Upper lobe of left lung (tissue), 6 donors: ENCODE data around the gene CYB5R2. TPM values are rescaled to one million over a fixed set of nuclear protein-coding genes. Genes with fewer than 3 reads are reported as not detected.

ENCODE experiments used
- ATAC-seq, 2 donors: fragments of 200-7000 bp; cut with Tn5 transposase; one replicate each; pipeline ENCODE4 v1.9.1; 2022; ENCODE audit warnings: mild to moderate bottlenecking in 2 of 2, moderate library complexity in 2 of 2; ENCODE audit not compliant: low FRiP score in 2 of 2
- DNase-seq, 2 donors: peaks; one replicate each; pipeline ENCODE4 v3.0.0-alpha.2; 2019 to 2020
- H3K27ac ChIP-seq, 4 donors: fragments of 200-600 bp; sonication (generic); one replicate each; pipeline ENCODE4 v1.5.1; 2016 to 2019
- H3K27me3 ChIP-seq, 4 donors: fragments of 200-600 bp; sonication (generic); one replicate each; pipeline ENCODE4 v1.5.1; 2017 to 2019
- H3K36me3 ChIP-seq, 4 donors: fragments of 200-600 bp; sonication (generic); one replicate each; pipeline ENCODE4 v1.5.1; 2016 to 2019
- H3K4me1 ChIP-seq, 4 donors: fragments of 200-600 bp; sonication (generic); one replicate each; pipeline ENCODE4 v1.5.1; 2018 to 2019
- H3K4me3 ChIP-seq, 4 donors: fragments of 200-600 bp; sonication (generic); one replicate each; pipeline ENCODE4 v1.5.1; 2017 to 2019; ENCODE audit warnings: mild to moderate bottlenecking in 2 of 4, moderate library complexity in 1 of 4
- H3K9me3 ChIP-seq, 4 donors: fragments of 200-600 bp; sonication (generic); one replicate each; pipeline ENCODE4 v1.5.1; 2018 to 2019
- CTCF ChIP-seq, 6 experiments: fragments of 450-650 bp in 4 of 6; fragments of 200-600 bp in 2 of 6; sonication (generic) in 2 of 6; IDR thresholded peaks; one replicate each; pipeline ENCODE4 v1.5.1; 2016 to 2019; ENCODE audit warnings: antibody characterized with exemption in 6 of 6
- EP300 ChIP-seq, 4 donors: sonication (generic); formaldehyde crosslinking; IDR thresholded peaks; one replicate each; pipeline ENCODE4 v1.5.1; 2017; ENCODE audit warnings: antibody characterized with exemption in 4 of 4, control low read depth in 2 of 4
- POLR2A ChIP-seq, 4 donors: fragments of 450-650 bp; IDR thresholded peaks; one replicate each; pipeline ENCODE4 v1.5.1; 2016 to 2017; ENCODE audit warnings: antibody characterized with exemption in 4 of 4, mild to moderate bottlenecking in 2 of 4
- POLR2AphosphoS5 ChIP-seq, 2 donors: sonication (generic); formaldehyde crosslinking; IDR thresholded peaks; one replicate each; pipeline ENCODE4 v1.5.1; 2017; ENCODE audit warnings: antibody characterized with exemption in 2 of 2
- WGBS, 2 donors: methylation state at CpG; one replicate each; pipeline ENCODE4 v1.1.5; 2017 to 2018; 5-methylcytosine and 5-hydroxymethylcytosine counted together
- total RNA-seq, 6 donors: library from RNA; depleted of rRNA in 4 of 6; stranded (reverse); fragments of >200 nt in 4 of 6; gene quantifications; one replicate each; pipeline versions ENCODE4 v1.1.0 to v1.2.1, GENCODE V29; 2016 to 2021
- donor health status: DM: no; HTN: no; CAD: no; lungs with moderate emphysema.
- donor health status: DM: no; HTN: yes; CAD: no; lungs with severe emphysema.

CYB5R2 gene
- total RNA-seq = 10 to 100 TPM in 4 of 6 donors, 1 to 10 TPM in 2; 8.3 to 58.7 (median 10.6) TPM

- Histone ChIP-seq H3K27ac (peak within 1 kb of the TSS; percentile 54 to 69 (median 62)), H3K4me3 (peak within 1 kb of the TSS; percentile 33 to 63 (median 54)), H3K9me3 (no peaks in the 10 kb centered on the region), H3K36me3 (no peaks in the 10 kb centered on the region), H3K27me3 (peaks cover 0 to 15% (median 4%) of the 10 kb centered on the region in 4 donors), H3K4me1 (peaks cover 5 to 20% (median 19%) of the 10 kb centered on the region in 4 donors)
- peak; percentile 70 to 94 for DNase-seq
- 15 to 54% methylated on average over 5 to 37 of the region's 40 CpGs for WGBS, 2 donors
- peak; percentile 74 to 94 for ATAC-seq
- TF ChIP-seq EP300 (IDR thresholded peaks at IDR 0.05) (no peak), POLR2AphosphoS5 (IDR thresholded peaks at IDR 0.05) (peak in 1 of 2 donors; percentile 33), CTCF (IDR thresholded peaks at IDR 0.05) (no peak), POLR2A (IDR thresholded peaks at IDR 0.05) (no peak)
Observed at GRCh38 chr11:7672960-7673723, at the start of gene CYB5R2. TSS of gene CYB5R2 (minus strand) at chr11:7673500. CDS start at chr11:7672825, 675 bp downstream.

- WGBS, 2 donors = 64 to 68% methylated on average over 3 of the region's 3 CpGs
- Histone ChIP-seq H3K4me1 (no peaks in the 10 kb centered on the region), H3K4me3 (no peak overlapping the region), H3K27me3 (no peaks in the 10 kb centered on the region), H3K27ac (no peak overlapping the region), H3K36me3 (no peaks in the 10 kb centered on the region), H3K9me3 (no peaks in the 10 kb centered on the region)
- no peak for TF ChIP-seq POLR2A (IDR thresholded peaks at IDR 0.05)
- TF ChIP-seq EP300 (IDR thresholded peaks at IDR 0.05) = no peak
- TF ChIP-seq POLR2AphosphoS5 (IDR thresholded peaks at IDR 0.05) = no peak
- no peak for TF ChIP-seq CTCF (IDR thresholded peaks at IDR 0.05)
- DNase-seq = no peak
- ATAC-seq = no peak
Observed at GRCh38 chr11:7714786-7715185, 41.5 kb upstream of the CYB5R2 start.

- no peaks in the 10 kb centered on the region for H3K36me3 ChIP-seq
- no peak for DNase-seq
- no peak for ATAC-seq
- no peak for TF ChIP-seq POLR2A (IDR thresholded peaks at IDR 0.05)
- H3K4me3 ChIP-seq = no peak within 1 kb of the TSS
- no peaks in the 10 kb centered on the region for H3K9me3 ChIP-seq
- no peaks in the 10 kb centered on the region for H3K4me1 ChIP-seq
- 66 to 76% methylated on average over 2 of the region's 2 CpGs for WGBS, 2 donors
- H3K27ac ChIP-seq = no peak within 1 kb of the TSS
- H3K27me3 ChIP-seq = no peaks in the 10 kb centered on the region
Observed at GRCh38 chr11:7706377-7706776, 33.1 kb upstream of the CYB5R2 start, which contains the start of gene OVCH2. TSS of gene OVCH2 (minus strand) at chr11:7706477. CDS start at chr11:7706394, 83 bp downstream.

- Histone ChIP-seq H3K9me3 (no peaks in the 10 kb centered on the region), H3K4me1 (no peaks in the 10 kb centered on the region), H3K27ac (no peak overlapping the region), H3K4me3 (no peak overlapping the region), H3K36me3 (no peaks in the 10 kb centered on the region), H3K27me3 (no peaks in the 10 kb centered on the region)
- TF ChIP-seq POLR2AphosphoS5 (IDR thresholded peaks at IDR 0.05) = no peak
- TF ChIP-seq CTCF (IDR thresholded peaks at IDR 0.05) = no peak
- no peak for TF ChIP-seq EP300 (IDR thresholded peaks at IDR 0.05)
- no peak for TF ChIP-seq POLR2A (IDR thresholded peaks at IDR 0.05)
- no peak for ATAC-seq
- DNase-seq = no peak
- WGBS, 2 donors = 74 to 76% methylated on average over 5 of the region's 5 CpGs
Observed at GRCh38 chr11:7703740-7704139, 30.4 kb upstream of the CYB5R2 start.

- no peaks in the 10 kb centered on the region for H3K9me3 ChIP-seq
- TF ChIP-seq POLR2AphosphoS5 (IDR thresholded peaks at IDR 0.05) (no peak), POLR2A (IDR thresholded peaks at IDR 0.05) (no peak), EP300 (IDR thresholded peaks at IDR 0.05) (no peak), CTCF (IDR thresholded peaks at IDR 0.05) (no peak)
- DNase-seq = no peak
- WGBS, 2 donors = 75% methylated on average over 5 of the region's 5 CpGs
- no peaks in the 10 kb centered on the region for H3K27me3 ChIP-seq
- no peaks in the 10 kb centered on the region for H3K4me1 ChIP-seq
- H3K36me3 ChIP-seq = no peaks in the 10 kb centered on the region
- H3K27ac ChIP-seq = no peak overlapping the region
- H3K4me3 ChIP-seq = no peak overlapping the region
- no peak for ATAC-seq
Observed at GRCh38 chr11:7696424-7696823, 23.1 kb upstream of the CYB5R2 start.
